ENCODE data around the gene ZNF287.

ZNF287 gene

DNA sequence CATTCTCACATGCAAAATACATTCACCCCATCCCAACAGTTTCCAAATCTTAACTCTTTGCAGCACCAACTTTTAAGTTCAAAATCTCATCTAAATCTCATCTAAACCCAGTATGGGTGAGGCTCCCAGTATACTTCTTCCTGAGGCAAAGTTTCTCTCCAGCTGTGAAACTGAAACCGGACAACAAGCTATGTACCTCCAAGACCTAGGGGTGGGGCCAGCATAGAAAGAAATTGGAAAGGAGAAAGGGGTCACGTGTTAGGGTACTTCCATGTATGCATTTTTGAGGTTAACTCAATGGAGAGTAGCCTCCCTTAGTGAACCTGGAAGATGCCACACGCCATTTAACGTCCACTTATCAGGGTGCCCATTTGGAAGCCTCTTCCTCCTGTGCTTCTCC is 53.1 kb downstream of the ZNF287 start:
- no peak for DNase-seq

DNA sequence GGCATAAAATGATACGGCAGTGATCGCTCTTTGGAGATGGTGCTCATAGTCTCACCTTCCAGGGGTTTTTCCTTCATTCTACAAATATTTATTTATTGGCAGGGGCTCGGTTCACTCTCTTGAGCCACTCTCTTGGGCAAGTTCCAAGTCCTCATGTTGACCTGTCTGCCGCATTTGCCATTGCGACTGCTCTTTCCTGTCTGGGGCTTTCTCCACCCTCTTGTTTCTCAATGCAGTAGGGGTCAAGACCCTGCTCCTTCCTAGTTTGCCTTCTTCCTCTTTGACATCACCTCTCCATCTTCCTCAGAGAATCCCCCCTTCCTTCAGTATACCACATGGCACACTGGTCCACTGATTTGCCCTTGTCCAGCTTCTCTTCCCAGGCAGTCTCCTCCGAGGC is 55.1 kb downstream of the ZNF287 start:
- no peak for DNase-seq

DNA sequence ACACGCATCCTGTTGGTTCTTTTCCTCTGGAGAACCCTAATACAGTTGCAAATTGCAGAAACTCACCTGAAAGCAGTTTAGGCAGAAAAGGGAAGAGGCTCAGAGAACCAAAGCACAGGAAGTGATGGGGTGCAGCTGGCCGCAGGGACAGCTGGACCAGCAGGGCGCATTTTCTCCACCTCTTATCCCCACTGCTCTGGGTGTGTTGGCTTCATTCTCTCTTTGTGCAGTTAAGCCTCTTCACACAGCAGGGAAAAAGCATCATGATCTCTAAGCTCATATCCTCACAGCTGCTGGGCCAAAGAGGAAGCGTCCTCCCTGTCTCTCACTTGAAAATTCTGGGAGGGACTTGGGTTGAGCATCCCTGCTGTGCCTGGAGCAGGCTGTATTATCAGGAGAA is 57.0 kb downstream of the ZNF287 start:
- DNase-seq, result no peak

DNA sequence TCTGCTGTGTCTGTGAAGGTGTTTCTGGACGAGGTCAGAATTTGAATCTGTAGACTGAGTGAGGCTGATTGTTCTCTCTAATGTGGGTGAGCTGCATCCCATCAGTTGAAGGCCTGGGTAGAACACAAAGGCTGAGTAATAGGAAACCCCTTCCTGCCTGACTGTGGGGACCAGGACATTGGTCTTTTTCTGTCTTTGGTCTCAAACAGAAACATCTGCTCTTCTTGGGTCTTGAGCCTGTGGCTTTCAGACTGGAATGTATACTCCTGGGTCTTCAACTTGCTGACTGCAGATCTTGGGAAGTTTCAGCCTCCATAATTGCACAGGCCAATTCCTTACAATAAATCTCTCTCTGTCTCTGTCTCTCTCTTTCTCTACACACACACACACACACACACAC is 57.4 kb downstream of the ZNF287 start:
- DNase-seq, result no peak

- no peak for DNase-seq
These were observed 61.0 kb downstream of the ZNF287 start for GRCh38 chr17:16507918-16508533.

- DNase-seq, result no peak
These were observed 62.8 kb downstream of the ZNF287 start for GRCh38 chr17:16506188-16506587.

GRCh38 chr17:16504984-16505383 is 64.0 kb downstream of the ZNF287 start:
- DNase-seq, result no peak

All from stimulated activated CD8-positive, alpha-beta memory T cell treated with anti-CD3 and anti-CD28 coated beads, Interleukin-4, amount 100 ng/mL, for 48 hours (primary cell).